HL-60 (cell line): Measurements from ENCODE around the gene ST6GALNAC3.

Source experiments
- GABPA ChIP-seq: IDR thresholded peaks from 2 replicates; pipeline ENCODE4 v1.6.1; 2012; ENCODE audit warnings: low read depth
- POLR2AphosphoS5 ChIP-seq: IDR thresholded peaks from 2 replicates; pipeline ENCODE4 v1.6.1; 2012; ENCODE audit warnings: low read depth

DNA sequence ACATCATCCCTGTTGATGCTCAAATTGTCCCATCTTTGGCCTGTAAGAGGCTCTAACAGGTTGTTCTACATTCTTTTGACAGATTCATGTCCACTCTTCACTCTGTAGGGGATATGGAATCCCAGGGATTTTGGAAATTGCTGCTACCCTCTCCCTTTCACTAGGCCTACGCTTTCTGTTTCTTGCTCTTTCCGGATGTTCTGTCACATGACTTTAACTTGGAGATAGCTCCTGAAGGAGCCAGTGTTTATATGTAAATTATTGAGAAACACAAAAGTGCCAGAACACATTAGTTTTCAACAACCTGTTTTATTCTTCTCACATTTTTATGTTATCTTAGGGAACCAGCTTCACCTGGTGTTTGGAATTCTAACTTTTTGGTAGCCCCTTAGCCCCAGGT lies 505.7 kb downstream of the ST6GALNAC3 start:
- no peak for TF ChIP-seq POLR2AphosphoS5
- no peak for TF ChIP-seq GABPA
